KG1 (cell line): ENCODE measurements around the gene NCL.
"Not testable (repeated sequence)": the region's sequence is repeated elsewhere in the genome, so short reads cannot be mapped to it uniquely, and the experiment has no call there.

Source experiments
- DNase-seq: peaks from one replicate; lab custom pipeline; 2025; lab: John Stamatoyannopoulos, UW

NCL gene

DNA sequence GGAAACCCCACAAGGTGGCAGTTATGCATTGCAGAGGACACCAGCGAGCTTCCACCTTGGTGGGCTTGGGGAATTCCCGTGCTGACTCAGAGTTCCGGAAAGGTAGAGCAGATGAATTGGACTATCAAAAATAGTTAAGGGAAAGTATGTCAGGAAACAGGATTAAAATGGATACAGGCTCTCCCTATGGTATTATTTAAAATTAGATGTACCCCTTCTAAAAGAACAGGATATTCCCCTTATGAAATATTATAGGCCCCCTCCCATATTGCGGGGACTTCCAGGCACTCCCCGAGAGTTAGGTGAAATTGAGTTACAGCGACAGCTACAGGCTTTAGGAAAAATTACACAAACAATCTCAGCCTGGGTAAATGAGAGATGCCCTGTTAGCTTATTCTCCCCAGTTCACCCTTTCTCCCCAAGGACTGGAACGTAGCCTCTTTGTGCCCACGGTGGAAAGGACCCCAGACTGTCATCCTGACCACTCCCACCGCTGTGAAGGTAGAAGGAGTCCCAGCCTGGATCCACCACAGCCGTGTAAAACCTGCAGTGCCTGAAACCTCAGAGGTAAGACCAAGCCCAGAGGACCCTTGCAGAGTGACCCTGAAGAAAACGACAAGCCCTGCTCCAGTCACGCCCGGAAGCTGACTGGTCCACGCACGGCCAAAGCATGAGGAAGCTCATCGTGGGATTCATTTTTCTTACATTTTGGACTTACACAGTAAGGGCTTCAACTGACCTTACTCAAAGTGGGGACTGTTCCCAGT, 58.5 kb downstream of the NCL start:
- not testable (repeated sequence) for DNase-seq

DNA sequence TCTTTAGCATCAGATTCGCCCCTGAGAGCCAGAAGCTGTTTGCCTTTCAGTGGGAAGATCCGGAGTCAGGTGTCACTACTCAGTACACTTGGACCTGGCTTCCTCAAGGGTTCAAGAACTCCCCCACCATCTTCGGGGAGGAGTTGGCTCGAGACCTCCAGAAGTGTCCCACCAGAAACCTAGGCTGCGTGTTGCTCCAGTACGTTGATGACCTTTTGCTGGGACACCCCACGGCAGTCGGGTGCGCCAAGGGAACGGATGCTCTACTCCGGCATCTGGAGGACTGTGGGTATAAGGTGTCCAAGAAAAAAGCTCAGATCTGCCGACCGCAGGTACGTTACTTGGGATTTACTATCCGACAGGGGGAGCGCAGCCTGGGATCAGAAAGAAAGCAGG, 60.1 kb downstream of the NCL start:
- DNase-seq, result not testable (repeated sequence)
